Activated naive CD8-positive, alpha-beta T cell treated with anti-CD3 and anti-CD28 coated beads for 36 hours (primary cell): Measurements from ENCODE around the gene SLC33A1. TPM values are rescaled to one million over a fixed set of nuclear protein-coding genes. Genes with fewer than 3 reads are reported as not detected.

Source experiments
- DNase-seq: peaks from one replicate; pipeline ENCODE4 v3.0.0; 2021
- H3K27ac Mint-ChIP-seq: one replicate; pipeline ENCODE4 v1.8.0; 2022; ENCODE audit warnings: mild to moderate bottlenecking, moderate library complexity, mixed read lengths
- H3K27me3 Mint-ChIP-seq: one replicate; pipeline ENCODE4 v1.8.0; 2022; ENCODE audit warnings: mild to moderate bottlenecking, mixed read lengths
- H3K36me3 Mint-ChIP-seq: one replicate; pipeline ENCODE4 v1.8.0; 2021; ENCODE audit warnings: mild to moderate bottlenecking, mixed read lengths
- H3K4me1 Mint-ChIP-seq: one replicate; pipeline ENCODE4 v1.8.0; 2021; ENCODE audit warnings: mixed read lengths
- H3K4me3 Mint-ChIP-seq: one replicate; pipeline ENCODE4 v1.8.0; 2022; ENCODE audit warnings: mild to moderate bottlenecking, moderate library complexity, mixed read lengths
- H3K9me3 Mint-ChIP-seq: one replicate; pipeline ENCODE4 v1.8.0; 2022; ENCODE audit warnings: mixed read lengths
- total RNA-seq, 2 experiments: library from RNA; stranded (reverse); gene quantifications; one replicate each; pipeline ENCODE4 v1.2.3, GENCODE V29; 2021

Gene SLC33A1
- total RNA-seq, 2 experiments from 2014 or later, result 16.3 to 17.2 TPM

GRCh38 chr3:155782390-155782953 is 71.8 kb downstream of the SLC33A1 start:
- Mint-ChIP-seq H3K9me3 (peaks cover 6% of the 10 kb centered on the region), H3K27me3 (no peaks in the 10 kb centered on the region), H3K4me3 (no peak overlapping the region), H3K4me1 (peaks cover 11% of the 10 kb centered on the region), H3K36me3 (peaks cover 38% of the 10 kb centered on the region), H3K27ac (no peak overlapping the region)
- DNase-seq, result no peak

- Mint-ChIP-seq H3K4me1 (peaks cover 1% of the 10 kb centered on the region), H3K9me3 (peaks cover 6% of the 10 kb centered on the region), H3K27me3 (no peaks in the 10 kb centered on the region), H3K4me3 (no peak overlapping the region), H3K27ac (no peak overlapping the region), H3K36me3 (peaks cover 37% of the 10 kb centered on the region)
- DNase-seq, result no peak
Observed at GRCh38 chr3:155780291-155780690, 73.9 kb downstream of the SLC33A1 start.

GRCh38 chr3:155778462-155778861 is 75.8 kb downstream of the SLC33A1 start:
- DNase-seq, result no peak
- Mint-ChIP-seq H3K9me3 (peaks cover 6% of the 10 kb centered on the region), H3K27me3 (no peaks in the 10 kb centered on the region), H3K27ac (no peak overlapping the region), H3K36me3 (peaks cover 33% of the 10 kb centered on the region), H3K4me1 (no peaks in the 10 kb centered on the region), H3K4me3 (no peak overlapping the region)

GRCh38 chr3:155772801-155773200 is 81.4 kb downstream of the SLC33A1 start:
- peaks cover 25% of the 10 kb centered on the region for H3K36me3 Mint-ChIP-seq
- no peaks in the 10 kb centered on the region for H3K9me3 Mint-ChIP-seq
- no peak overlapping the region for H3K27ac Mint-ChIP-seq
- no peak overlapping the region for H3K4me3 Mint-ChIP-seq
- H3K27me3 Mint-ChIP-seq, result no peaks in the 10 kb centered on the region
- no peaks in the 10 kb centered on the region for H3K4me1 Mint-ChIP-seq
- DNase-seq, result no peak

- H3K4me1 Mint-ChIP-seq, result no peaks in the 10 kb centered on the region
- H3K36me3 Mint-ChIP-seq, result peaks cover 22% of the 10 kb centered on the region
- no peak overlapping the region for H3K27ac Mint-ChIP-seq
- H3K27me3 Mint-ChIP-seq, result no peaks in the 10 kb centered on the region
- H3K9me3 Mint-ChIP-seq, result no peaks in the 10 kb centered on the region
- H3K4me3 Mint-ChIP-seq, result no peak overlapping the region
- DNase-seq, result no peak
Observed at GRCh38 chr3:155771126-155771525, 83.1 kb downstream of the SLC33A1 start.

Other genes starting within 250 kb of the SLC33A1 start
- gene PLCH1, start 109.4 kb downstream of the SLC33A1 start, total RNA-seq, result 1 to 10 TPM; 1.2 to 1.3 TPM
- 1 to 10 TPM; 2.5 to 2.7 TPM for gene C3orf33, start 48.1 kb downstream of the SLC33A1 start, total RNA-seq
- gene GMPS, start 16.2 kb upstream of the SLC33A1 start, total RNA-seq, result 100 to 1,000 TPM; 157 TPM